Tibial nerve (tissue), 3 donors: ENCODE measurements around the gene ARX.

Source experiments
- POLR2A ChIP-seq, 2 donors: fragments of 450-650 bp; IDR thresholded peaks; one replicate each; pipeline ENCODE4 v1.6.1; 2017; ENCODE audit warnings: antibody characterized with exemption in 2 of 2, mild to moderate bottlenecking in 2 of 2, moderate library complexity in 2 of 2
- TF ChIP-seq, protein P1 (sequence below), 5 experiments: fragments of 200-600 bp in 3 of 5; fragments of 450-650 bp in 2 of 5; sonication (generic) in 3 of 5; IDR thresholded peaks; one replicate each; pipeline ENCODE4 v1.5.1; 2016 to 2019; ENCODE audit warnings: antibody characterized with exemption in 5 of 5, mild to moderate bottlenecking in 3 of 5, moderate library complexity in 2 of 5

DNA sequence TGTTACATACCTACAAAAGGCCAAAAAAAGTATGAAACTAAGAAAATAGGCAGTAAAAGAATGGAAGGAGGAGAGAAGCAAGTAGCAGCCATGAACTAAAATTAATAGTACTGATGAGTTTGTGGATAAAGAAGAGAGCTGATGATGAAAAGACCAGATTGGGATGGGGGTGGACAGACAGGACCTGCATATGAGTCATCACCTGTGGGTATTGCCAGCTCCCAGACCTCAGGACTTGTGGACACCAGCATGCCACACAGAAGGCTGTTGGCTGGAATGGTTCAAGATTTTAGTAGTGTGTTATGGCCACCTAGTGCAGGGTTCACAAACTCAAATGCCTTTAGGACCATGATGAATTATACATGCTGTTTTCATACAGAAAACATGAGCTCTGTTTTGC is 58.9 kb downstream of the ARX start:
- TF ChIP-seq POLR2A (IDR thresholded peaks at IDR 0.05) = no peak
- TF ChIP-seq, protein P1, sequence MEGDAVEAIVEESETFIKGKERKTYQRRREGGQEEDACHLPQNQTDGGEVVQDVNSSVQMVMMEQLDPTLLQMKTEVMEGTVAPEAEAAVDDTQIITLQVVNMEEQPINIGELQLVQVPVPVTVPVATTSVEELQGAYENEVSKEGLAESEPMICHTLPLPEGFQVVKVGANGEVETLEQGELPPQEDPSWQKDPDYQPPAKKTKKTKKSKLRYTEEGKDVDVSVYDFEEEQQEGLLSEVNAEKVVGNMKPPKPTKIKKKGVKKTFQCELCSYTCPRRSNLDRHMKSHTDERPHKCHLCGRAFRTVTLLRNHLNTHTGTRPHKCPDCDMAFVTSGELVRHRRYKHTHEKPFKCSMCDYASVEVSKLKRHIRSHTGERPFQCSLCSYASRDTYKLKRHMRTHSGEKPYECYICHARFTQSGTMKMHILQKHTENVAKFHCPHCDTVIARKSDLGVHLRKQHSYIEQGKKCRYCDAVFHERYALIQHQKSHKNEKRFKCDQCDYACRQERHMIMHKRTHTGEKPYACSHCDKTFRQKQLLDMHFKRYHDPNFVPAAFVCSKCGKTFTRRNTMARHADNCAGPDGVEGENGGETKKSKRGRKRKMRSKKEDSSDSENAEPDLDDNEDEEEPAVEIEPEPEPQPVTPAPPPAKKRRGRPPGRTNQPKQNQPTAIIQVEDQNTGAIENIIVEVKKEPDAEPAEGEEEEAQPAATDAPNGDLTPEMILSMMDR (IDR thresholded peaks at IDR 0.05) = no peak
